ENCODE measurements around the gene RGS13.
"Not testable (repeated sequence)": the region's sequence is repeated elsewhere in the genome, so short reads cannot be mapped to it uniquely, and the experiment has no call there.

Gene RGS13

DNA sequence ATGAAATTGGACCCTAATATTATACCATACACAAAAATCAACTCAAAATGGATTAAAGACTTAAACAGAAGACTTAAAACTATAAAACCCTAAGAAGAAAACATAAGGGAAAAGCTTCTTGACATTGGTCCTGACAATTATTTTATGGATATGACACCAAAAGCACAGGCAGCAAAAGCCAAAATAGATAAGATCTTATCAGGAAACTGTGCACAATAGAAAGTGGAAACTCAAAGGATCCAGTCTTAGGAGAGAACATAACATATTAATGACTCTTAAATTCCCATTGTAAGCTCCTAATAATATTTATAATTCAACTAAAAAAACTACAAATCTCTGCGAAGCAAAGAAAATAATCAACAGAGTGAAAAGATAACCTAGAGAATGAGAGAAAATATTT is 39.8 kb downstream of the RGS13 start:
- TF ChIP-seq, protein P1, sequence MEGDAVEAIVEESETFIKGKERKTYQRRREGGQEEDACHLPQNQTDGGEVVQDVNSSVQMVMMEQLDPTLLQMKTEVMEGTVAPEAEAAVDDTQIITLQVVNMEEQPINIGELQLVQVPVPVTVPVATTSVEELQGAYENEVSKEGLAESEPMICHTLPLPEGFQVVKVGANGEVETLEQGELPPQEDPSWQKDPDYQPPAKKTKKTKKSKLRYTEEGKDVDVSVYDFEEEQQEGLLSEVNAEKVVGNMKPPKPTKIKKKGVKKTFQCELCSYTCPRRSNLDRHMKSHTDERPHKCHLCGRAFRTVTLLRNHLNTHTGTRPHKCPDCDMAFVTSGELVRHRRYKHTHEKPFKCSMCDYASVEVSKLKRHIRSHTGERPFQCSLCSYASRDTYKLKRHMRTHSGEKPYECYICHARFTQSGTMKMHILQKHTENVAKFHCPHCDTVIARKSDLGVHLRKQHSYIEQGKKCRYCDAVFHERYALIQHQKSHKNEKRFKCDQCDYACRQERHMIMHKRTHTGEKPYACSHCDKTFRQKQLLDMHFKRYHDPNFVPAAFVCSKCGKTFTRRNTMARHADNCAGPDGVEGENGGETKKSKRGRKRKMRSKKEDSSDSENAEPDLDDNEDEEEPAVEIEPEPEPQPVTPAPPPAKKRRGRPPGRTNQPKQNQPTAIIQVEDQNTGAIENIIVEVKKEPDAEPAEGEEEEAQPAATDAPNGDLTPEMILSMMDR (IDR thresholded peaks at IDR 0.05): no peak
- Histone ChIP-seq H3K4me2 (ENCODE audit: low read length) (no peak overlapping the region), H3K4me1 (no peaks in the 10 kb centered on the region), H3K79me2 (no peaks in the 10 kb centered on the region), H3K27me3 (ENCODE audit: control insufficient read depth, insufficient read depth, low read length) (no peaks in the 10 kb centered on the region), H3K36me3 (ENCODE audit: control insufficient read depth, insufficient read depth, low read length) (no peaks in the 10 kb centered on the region), H3K4me3 (ENCODE audit: low read depth, low read length) (no peak overlapping the region), H3K27ac (no peak overlapping the region), H2AFZ (no peak overlapping the region), H3K9ac (no peak overlapping the region), H3K9me3 (ENCODE audit: control insufficient read depth, low read length) (no peaks in the 10 kb centered on the region)

- Histone ChIP-seq H3K4me1 (no peaks in the 10 kb centered on the region), H3K4me3 (ENCODE audit: low read depth, low read length) (no peak overlapping the region)
These were observed 42.2 kb downstream of the RGS13 start for GRCh38 chr1:192678099-192678498.

DNA sequence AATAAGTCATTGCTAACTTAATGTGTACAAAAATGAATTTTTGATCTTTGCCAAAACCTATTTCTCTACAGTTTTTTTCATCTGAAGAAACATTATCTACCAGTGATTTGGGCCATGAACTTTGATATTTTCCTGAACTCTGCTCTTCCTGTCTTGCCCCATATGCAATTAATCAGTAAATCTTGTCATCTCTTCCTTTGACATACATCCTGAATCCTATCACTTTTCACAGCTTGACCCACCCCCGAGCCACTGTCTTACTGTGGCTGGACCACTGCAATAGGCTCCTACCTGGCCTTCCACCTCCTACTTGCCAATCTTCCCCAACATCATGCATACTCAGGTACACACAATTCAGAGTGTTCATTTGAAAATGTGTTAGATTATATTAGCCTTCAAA is 46.4 kb downstream of the RGS13 start:
- H3K27ac ChIP-seq: no peak overlapping the region

More at GRCh38 chr1:192678099-192678498, 42.2 kb downstream of the RGS13 start:
- Histone ChIP-seq H3K4me2 (ENCODE audit: low read length) (no peak overlapping the region), H3K79me2 (no peaks in the 10 kb centered on the region), H3K9ac (no peak overlapping the region), H3K9me3 (ENCODE audit: control insufficient read depth, low read length) (no peaks in the 10 kb centered on the region), H3K27me3 (ENCODE audit: control insufficient read depth, insufficient read depth, low read length) (no peaks in the 10 kb centered on the region), H3K36me3 (ENCODE audit: control insufficient read depth, insufficient read depth, low read length) (no peaks in the 10 kb centered on the region), H3K27ac (no peak overlapping the region), H2AFZ (no peak overlapping the region)
- TF ChIP-seq, protein P1 (IDR thresholded peaks at IDR 0.05): no peak

DNA sequence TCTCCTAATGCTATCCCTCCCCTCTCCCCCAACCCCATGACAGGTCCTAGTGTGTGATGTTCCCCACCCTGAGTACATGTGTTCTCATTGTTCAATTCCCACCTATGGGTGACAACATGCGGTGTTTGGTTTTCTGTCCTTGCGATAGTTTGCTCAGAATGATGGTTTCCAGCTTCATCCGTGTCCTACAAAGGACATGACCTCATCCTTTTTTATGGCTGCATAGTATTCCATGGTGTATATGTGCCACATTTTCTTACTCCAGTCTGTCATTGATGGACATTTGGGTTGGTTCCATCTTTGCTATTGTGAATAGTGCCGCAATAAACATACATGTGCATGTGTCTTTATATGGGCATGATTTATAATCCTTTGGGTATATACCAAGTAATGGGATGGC is 47.1 kb downstream of the RGS13 start:
- H3K4me3 ChIP-seq (ENCODE audit: low read depth, low read length); H3K79me2 ChIP-seq; H3K9me3 ChIP-seq (ENCODE audit: control insufficient read depth, low read length); H3K27ac ChIP-seq; H3K27me3 ChIP-seq (ENCODE audit: control insufficient read depth, insufficient read depth, low read length); H3K9ac ChIP-seq; H3K4me2 ChIP-seq (ENCODE audit: low read length); H2AFZ ChIP-seq; H3K36me3 ChIP-seq (ENCODE audit: control insufficient read depth, insufficient read depth, low read length); H3K4me1 ChIP-seq: not testable (repeated sequence)

More for the DNA sequence above, 46.4 kb downstream of the RGS13 start:
- H3K4me3 ChIP-seq (ENCODE audit: low read depth, low read length): no peak overlapping the region
- no peaks in the 10 kb centered on the region for H3K36me3 ChIP-seq (ENCODE audit: control insufficient read depth, insufficient read depth, low read length)
- no peak overlapping the region for H2AFZ ChIP-seq
- no peak overlapping the region for H3K4me2 ChIP-seq (ENCODE audit: low read length)
- no peaks in the 10 kb centered on the region for H3K4me1 ChIP-seq
- TF ChIP-seq, protein P1 (IDR thresholded peaks at IDR 0.05): no peak
- no peaks in the 10 kb centered on the region for H3K79me2 ChIP-seq
- no peaks in the 10 kb centered on the region for H3K27me3 ChIP-seq (ENCODE audit: control insufficient read depth, insufficient read depth, low read length)
- H3K9ac ChIP-seq: no peak overlapping the region
- no peaks in the 10 kb centered on the region for H3K9me3 ChIP-seq (ENCODE audit: control insufficient read depth, low read length)

DNA sequence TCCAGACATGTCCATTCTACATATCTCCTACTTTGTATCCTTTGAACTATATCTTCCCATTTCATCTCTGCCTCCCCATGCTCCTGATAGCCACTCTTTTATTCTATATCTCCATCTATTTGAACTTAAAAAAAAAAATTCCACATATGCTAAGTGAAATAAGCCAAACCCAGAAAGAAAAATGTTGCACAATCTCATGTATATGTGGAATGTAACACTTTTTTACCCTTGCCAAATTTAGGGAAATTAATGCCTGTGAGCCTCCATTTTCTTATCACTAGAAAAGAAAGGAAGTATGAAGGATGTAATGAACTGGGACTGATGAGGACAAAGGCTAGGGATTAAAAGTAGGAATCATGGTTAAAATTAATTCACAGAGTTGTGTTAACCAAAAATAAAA is 53.5 kb downstream of the RGS13 start:
- Histone ChIP-seq H3K4me3 (ENCODE audit: low read depth, low read length) (no peak overlapping the region), H3K36me3 (ENCODE audit: control insufficient read depth, insufficient read depth, low read length) (no peaks in the 10 kb centered on the region), H2AFZ (no peak overlapping the region), H3K9ac (no peak overlapping the region), H3K9me3 (ENCODE audit: control insufficient read depth, low read length) (no peaks in the 10 kb centered on the region), H3K27me3 (ENCODE audit: control insufficient read depth, insufficient read depth, low read length) (no peaks in the 10 kb centered on the region), H3K4me1 (no peaks in the 10 kb centered on the region), H3K27ac (no peak overlapping the region), H3K79me2 (no peaks in the 10 kb centered on the region), H3K4me2 (ENCODE audit: low read length) (no peak overlapping the region)
- TF ChIP-seq, protein P1 (IDR thresholded peaks at IDR 0.05): no peak

All from parathyroid adenoma (tissue), 2 donors.